Activated CD4-positive, alpha-beta T cell treated with anti-CD3 and anti-CD28 coated beads, Interleukin-2, amount 10 ng/mL, durations not matched to agents 24 days and 14 days (primary cell): ENCODE results near the gene CEP85. TPM values are rescaled to one million over a fixed set of nuclear protein-coding genes. Genes with fewer than 3 reads are reported as not detected.

Experiments used
- DNase-seq: peaks from one replicate; pipeline ENCODE4 v3.0.0; 2022
- H3K27ac Mint-ChIP-seq: one replicate; pipeline ENCODE4 v1.8.0; 2022; ENCODE audit warnings: mild to moderate bottlenecking, mixed read lengths
- H3K27me3 Mint-ChIP-seq: one replicate; pipeline ENCODE4 v1.8.0; 2022; ENCODE audit warnings: mixed read lengths
- H3K36me3 Mint-ChIP-seq: one replicate; pipeline ENCODE4 v1.8.0; 2022; ENCODE audit warnings: low read depth, mild to moderate bottlenecking, mixed read lengths
- H3K4me1 Mint-ChIP-seq: one replicate; pipeline ENCODE4 v1.8.0; 2021; ENCODE audit warnings: mixed read lengths
- H3K4me3 Mint-ChIP-seq: one replicate; pipeline ENCODE4 v1.8.0; 2022; ENCODE audit warnings: mild to moderate bottlenecking, moderate library complexity, mixed read lengths
- H3K9me3 Mint-ChIP-seq: one replicate; pipeline ENCODE4 v1.8.0; 2021; ENCODE audit warnings: mixed read lengths
- intact Hi-C: fragments of 100-400 bp; cut with micrococcal nuclease; formaldehyde crosslinking; loops from one replicate; pipeline ENCODE4 v1.15.1; 2023
- total RNA-seq: library from RNA; stranded (reverse); gene quantifications from 2 replicates; pipeline ENCODE4 v1.2.3, GENCODE V29; 2022

CEP85 gene
- total RNA-seq, 1 donor from 2014 or later, result 40.8 TPM

GRCh38 chr1:26277261-26277661, 43.3 kb downstream of the CEP85 start:
- Mint-ChIP-seq H3K4me1 (peaks cover 59% of the 10 kb centered on the region), H3K36me3 (peaks cover 54% of the 10 kb centered on the region), H3K4me3 (peak overlapping the region; percentile 79), H3K27ac (peak overlapping the region; percentile 96), H3K27me3 (no peaks in the 10 kb centered on the region), H3K9me3 (no peaks in the 10 kb centered on the region)
- DNase-seq, result peak; percentile 56
- intact Hi-C loops, result loop anchor here (5.0 kb wide), 5 partner anchors 110 to 305 kb away; partner anchors contain the start of genes C1orf232, DHDDS, HMGN2 and PDIK1L

GRCh38 chr1:26277719-26278118, 43.7 kb downstream of the CEP85 start:
- Mint-ChIP-seq H3K9me3 (no peaks in the 10 kb centered on the region), H3K4me3 (peak overlapping the region; percentile 55), H3K27ac (peak overlapping the region; percentile 87), H3K36me3 (peaks cover 57% of the 10 kb centered on the region), H3K4me1 (peaks cover 63% of the 10 kb centered on the region), H3K27me3 (no peaks in the 10 kb centered on the region)
- intact Hi-C loops, result loop anchor here (5.0 kb wide), 5 partner anchors 110 to 305 kb away; partner anchors contain the start of genes C1orf232, DHDDS, HMGN2 and PDIK1L
- DNase-seq, result peak; percentile 56

- Mint-ChIP-seq H3K4me3 (peak overlapping the region; percentile 55), H3K4me1 (peaks cover 68% of the 10 kb centered on the region), H3K27me3 (no peaks in the 10 kb centered on the region), H3K36me3 (peaks cover 59% of the 10 kb centered on the region), H3K27ac (peak overlapping the region; percentile 87), H3K9me3 (no peaks in the 10 kb centered on the region)
- intact Hi-C loops, result loop anchor here (5.0 kb wide), 5 partner anchors 111 to 304 kb away; partner anchors contain the start of genes C1orf232, DHDDS, HMGN2 and PDIK1L
- DNase-seq, result peak; percentile 58
Observed at GRCh38 chr1:26278303-26278702, 44.3 kb downstream of the CEP85 start.

GRCh38 chr1:26278724-26279455, 44.9 kb downstream of the CEP85 start:
- peak; percentile 81 for DNase-seq
- Mint-ChIP-seq H3K9me3 (no peaks in the 10 kb centered on the region), H3K4me3 (peak overlapping the region; percentile 96), H3K27me3 (no peaks in the 10 kb centered on the region), H3K27ac (peak overlapping the region; percentile 97), H3K36me3 (peaks cover 63% of the 10 kb centered on the region), H3K4me1 (peaks cover 73% of the 10 kb centered on the region)
- intact Hi-C loops, result loop anchor here (5.0 kb wide), 5 partner anchors 112 to 303 kb away; partner anchors contain the start of genes C1orf232, DHDDS, HMGN2 and PDIK1L

GRCh38 chr1:26279456-26280332, 45.7 kb downstream of the CEP85 start, which contains the start of gene SH3BGRL3:
SH3BGRL3 (plus strand) TSS chr1:26280086; CDS start chr1:26280156, 70 bp downstream.
- H3K27ac Mint-ChIP-seq, result peak within 1 kb of the TSS; percentile 97
- no peaks in the 10 kb centered on the region for H3K9me3 Mint-ChIP-seq
- peaks cover 60% of the 10 kb centered on the region for H3K36me3 Mint-ChIP-seq
- peak within 1 kb of the TSS; percentile 96 for H3K4me3 Mint-ChIP-seq
- DNase-seq, result peak; percentile 97
- intact Hi-C loops, result loop anchor here (5.0 kb wide), 5 partner anchors 112 to 303 kb away; partner anchors contain the start of genes C1orf232, DHDDS, HMGN2 and PDIK1L
- H3K27me3 Mint-ChIP-seq, result no peaks in the 10 kb centered on the region
- peaks cover 74% of the 10 kb centered on the region for H3K4me1 Mint-ChIP-seq

GRCh38 chr1:26280333-26281042, 46.5 kb downstream of the CEP85 start:
- peak overlapping the region; percentile 96 for H3K4me3 Mint-ChIP-seq
- H3K27ac Mint-ChIP-seq, result peak overlapping the region; percentile 88
- peaks cover 61% of the 10 kb centered on the region for H3K36me3 Mint-ChIP-seq
- no peaks in the 10 kb centered on the region for H3K9me3 Mint-ChIP-seq
- DNase-seq, result no peak
- H3K27me3 Mint-ChIP-seq, result no peaks in the 10 kb centered on the region
- H3K4me1 Mint-ChIP-seq, result peaks cover 74% of the 10 kb centered on the region
- intact Hi-C loops, result no loop called here

GRCh38 chr1:26281091-26281958, 47.3 kb downstream of the CEP85 start:
- H3K9me3 Mint-ChIP-seq, result no peaks in the 10 kb centered on the region
- H3K4me3 Mint-ChIP-seq, result peak overlapping the region; percentile 96
- H3K4me1 Mint-ChIP-seq, result peaks cover 75% of the 10 kb centered on the region
- DNase-seq, result peak; percentile 67
- H3K27me3 Mint-ChIP-seq, result no peaks in the 10 kb centered on the region
- H3K36me3 Mint-ChIP-seq, result peaks cover 59% of the 10 kb centered on the region
- intact Hi-C loops, result no loop called here
- peak overlapping the region; percentile 80 for H3K27ac Mint-ChIP-seq

GRCh38 chr1:26281971-26282370, 48.0 kb downstream of the CEP85 start:
- intact Hi-C loops, result no loop called here
- peak; percentile 60 for DNase-seq
- Mint-ChIP-seq H3K36me3 (peaks cover 53% of the 10 kb centered on the region), H3K4me3 (peak overlapping the region; percentile 96), H3K27me3 (no peaks in the 10 kb centered on the region), H3K27ac (peak overlapping the region; percentile 80), H3K4me1 (peaks cover 73% of the 10 kb centered on the region), H3K9me3 (no peaks in the 10 kb centered on the region)

- intact Hi-C loops, result no loop called here
- no peaks in the 10 kb centered on the region for H3K9me3 Mint-ChIP-seq
- H3K36me3 Mint-ChIP-seq, result peaks cover 51% of the 10 kb centered on the region
- DNase-seq, result peak; percentile 61
- peaks cover 76% of the 10 kb centered on the region for H3K4me1 Mint-ChIP-seq
- H3K4me3 Mint-ChIP-seq, result peak overlapping the region; percentile 88
- peak overlapping the region; percentile 98 for H3K27ac Mint-ChIP-seq
- H3K27me3 Mint-ChIP-seq, result no peaks in the 10 kb centered on the region
Observed at GRCh38 chr1:26282401-26282918, 48.5 kb downstream of the CEP85 start.

- Mint-ChIP-seq H3K9me3 (no peaks in the 10 kb centered on the region), H3K27me3 (no peaks in the 10 kb centered on the region), H3K36me3 (peaks cover 45% of the 10 kb centered on the region), H3K4me3 (peak overlapping the region; percentile 88), H3K4me1 (peaks cover 78% of the 10 kb centered on the region), H3K27ac (peak overlapping the region; percentile 98)
- intact Hi-C loops, result no loop called here
- peak; percentile 68 for DNase-seq
Observed at GRCh38 chr1:26283279-26283853, 49.4 kb downstream of the CEP85 start.

GRCh38 chr1:26283871-26284596, 50.0 kb downstream of the CEP85 start:
- H3K27ac Mint-ChIP-seq, result peak overlapping the region; percentile 98
- no peak for DNase-seq
- no peaks in the 10 kb centered on the region for H3K9me3 Mint-ChIP-seq
- H3K4me1 Mint-ChIP-seq, result peaks cover 79% of the 10 kb centered on the region
- intact Hi-C loops, result loop anchor here (1.0 kb wide), 1 partner anchor 8 kb away; no protein-coding TSS in a partner anchor
- no peaks in the 10 kb centered on the region for H3K27me3 Mint-ChIP-seq
- H3K4me3 Mint-ChIP-seq, result peak overlapping the region; percentile 88
- peaks cover 40% of the 10 kb centered on the region for H3K36me3 Mint-ChIP-seq
